GM18505 (cell line): ENCODE results near the gene JPH4.

Experiments
- ATAC-seq: cut with Tn5 transposase; IDR thresholded peaks from one replicate; pipeline ENCODE4 v1.9.1; 2021; ENCODE audit not compliant: unreplicated experiment
- POLR2A ChIP-seq: IDR thresholded peaks from 4 replicates; pipeline ENCODE4 v1.6.1; 2011; ENCODE audit warnings: borderline replicate concordance; ENCODE audit not compliant: insufficient read depth, insufficient read length; ENCODE audit errors: extremely low read depth

The JPH4 gene

GRCh38 chr14:23533652-23534435, 44.7 kb downstream of the JPH4 start:
- no peak for TF ChIP-seq POLR2A
- no peak for ATAC-seq

- no peak for TF ChIP-seq POLR2A
- ATAC-seq: no peak
Observed at GRCh38 chr14:23532658-23533057, 45.9 kb downstream of the JPH4 start.

GRCh38 chr14:23531391-23531790, 47.2 kb downstream of the JPH4 start:
- no peak for ATAC-seq
- no peak for TF ChIP-seq POLR2A

GRCh38 chr14:23530375-23531055, 48.1 kb downstream of the JPH4 start:
- TF ChIP-seq POLR2A: no peak
- no peak for ATAC-seq

GRCh38 chr14:23529016-23529415, 49.6 kb downstream of the JPH4 start:
- ATAC-seq: no peak
- no peak for TF ChIP-seq POLR2A

- TF ChIP-seq POLR2A: no peak
- ATAC-seq: no peak
Observed at GRCh38 chr14:23528555-23528954, 50.0 kb downstream of the JPH4 start.

- no peak for ATAC-seq
- no peak for TF ChIP-seq POLR2A
Observed at GRCh38 chr14:23525611-23526010, 53.0 kb downstream of the JPH4 start.

GRCh38 chr14:23524954-23525353, 53.6 kb downstream of the JPH4 start:
- no peak for TF ChIP-seq POLR2A
- no peak for ATAC-seq

- no peak for ATAC-seq
- TF ChIP-seq POLR2A: no peak
Observed at GRCh38 chr14:23523229-23524016, 55.2 kb downstream of the JPH4 start.

- no peak for ATAC-seq
- TF ChIP-seq POLR2A: no peak
Observed at GRCh38 chr14:23522643-23523198, 55.9 kb downstream of the JPH4 start.

- ATAC-seq: no peak
- TF ChIP-seq POLR2A: no peak
Observed at GRCh38 chr14:23521785-23522640, 56.6 kb downstream of the JPH4 start.

- ATAC-seq: no peak
- no peak for TF ChIP-seq POLR2A
Observed at GRCh38 chr14:23520899-23521533, 57.6 kb downstream of the JPH4 start.
